Subcutaneous abdominal adipose tissue (tissue), 5 donors: Measurements from ENCODE around the gene NSL1.
"Not testable (repeated sequence)": the region's sequence is repeated elsewhere in the genome, so short reads cannot be mapped to it uniquely, and the experiment has no call there.

Experiments
- H3K27ac ChIP-seq: one replicate; pipeline ENCODE4 v1.7.0; 2013; ENCODE audit warnings: low read depth, mild to moderate bottlenecking, inconsistent platforms, low read length, moderate library complexity
- H3K27me3 ChIP-seq, 5 donors: one replicate each; pipeline ENCODE4 v1.7.0; 2013; ENCODE audit warnings: low read length in 5 of 5, inconsistent platforms in 1 of 5; ENCODE audit not compliant: control insufficient read depth in 5 of 5, insufficient read depth in 4 of 5
- H3K36me3 ChIP-seq, 5 donors: one replicate each; pipeline ENCODE4 v1.7.0; 2013; ENCODE audit warnings: low read length in 5 of 5; ENCODE audit not compliant: control insufficient read depth in 5 of 5, insufficient read depth in 5 of 5
- H3K4me1 ChIP-seq, 5 donors: one replicate each; pipeline ENCODE4 v1.7.0; 2013; ENCODE audit warnings: low read length in 5 of 5, mild to moderate bottlenecking in 3 of 5, moderate library complexity in 1 of 5; ENCODE audit not compliant: control insufficient read depth in 5 of 5, insufficient read depth in 5 of 5
- H3K4me3 ChIP-seq, 5 donors: one replicate each; pipeline ENCODE4 v1.7.0; 2013; ENCODE audit warnings: low read length in 5 of 5, low read depth in 1 of 5
- H3K9ac ChIP-seq, 5 donors: one replicate each; pipeline ENCODE4 v1.7.0; 2013; ENCODE audit warnings: low read length in 5 of 5, mild to moderate bottlenecking in 4 of 5, moderate library complexity in 3 of 5
- H3K9me3 ChIP-seq, 5 donors: one replicate each; pipeline ENCODE4 v1.7.0; 2013; ENCODE audit warnings: low read length in 5 of 5; ENCODE audit not compliant: control insufficient read depth in 5 of 5
- donor health status: healthy.
- donor health status: healthy.
- donor health status: healthy.
- donor health status: healthy.
- donor health status: healthy.

The NSL1 gene

GRCh38 chr1:212728606-212729005 lies 63.0 kb downstream of the NSL1 start:
- Histone ChIP-seq H3K27ac (no peak overlapping the region), H3K27me3 (no peaks in the 10 kb centered on the region), H3K36me3 (peaks cover 0 to 15% (median 9%) of the 10 kb centered on the region in 5 donors), H3K4me1 (no peaks in the 10 kb centered on the region), H3K9me3 (no peaks in the 10 kb centered on the region), H3K4me3 (no peak overlapping the region), H3K9ac (no peak overlapping the region)

DNA sequence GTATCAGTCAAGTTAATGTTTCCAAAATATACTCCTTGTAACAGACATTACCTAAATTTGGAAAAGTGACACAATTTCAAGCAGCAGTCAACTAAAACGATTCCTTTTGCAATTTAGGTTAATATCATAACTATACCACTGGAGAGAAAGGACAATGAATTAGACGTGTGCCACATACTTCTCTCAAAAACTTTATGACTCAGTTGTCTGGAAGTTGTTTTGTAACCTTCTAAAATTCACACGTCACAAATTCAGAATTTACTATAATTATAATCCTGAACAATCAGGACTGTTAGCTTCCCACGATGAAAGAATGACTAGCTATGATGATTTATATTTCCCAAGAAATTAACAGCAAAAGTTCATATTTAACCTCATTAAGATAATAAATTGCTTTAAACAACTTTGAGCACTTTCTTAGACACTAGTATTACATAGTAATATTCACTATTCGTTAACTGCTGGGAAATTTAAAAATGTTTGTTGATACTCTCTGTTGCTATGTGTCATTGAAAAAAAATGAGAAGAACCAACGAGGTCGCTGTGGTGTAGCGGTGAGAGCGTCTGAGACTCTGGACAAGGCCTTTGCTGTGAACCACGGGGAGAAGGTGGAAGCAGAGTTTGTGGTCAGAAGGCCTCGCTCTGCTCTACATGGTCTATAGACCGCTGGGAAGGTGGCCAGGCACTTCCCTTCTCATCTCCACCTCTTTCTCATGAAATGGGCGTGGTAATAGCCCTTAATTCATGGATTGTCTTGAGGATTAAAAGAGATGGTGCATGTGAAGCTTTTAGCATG lies 64.0 kb downstream of the NSL1 start:
- H3K27ac ChIP-seq = no peak overlapping the region
- H3K4me3 ChIP-seq = no peak overlapping the region
- H3K27me3 ChIP-seq = no peaks in the 10 kb centered on the region
- no peaks in the 10 kb centered on the region for H3K9me3 ChIP-seq
- H3K4me1 ChIP-seq = no peaks in the 10 kb centered on the region
- no peak overlapping the region for H3K9ac ChIP-seq
- H3K36me3 ChIP-seq = peaks cover 0 to 10% (median 8%) of the 10 kb centered on the region in 5 donors

GRCh38 chr1:212724679-212725078 lies 66.9 kb downstream of the NSL1 start:
- not testable (repeated sequence) for H3K4me3 ChIP-seq, H3K9ac ChIP-seq, H3K27ac ChIP-seq, H3K4me1 ChIP-seq, H3K27me3 ChIP-seq, H3K9me3 ChIP-seq, H3K36me3 ChIP-seq

DNA sequence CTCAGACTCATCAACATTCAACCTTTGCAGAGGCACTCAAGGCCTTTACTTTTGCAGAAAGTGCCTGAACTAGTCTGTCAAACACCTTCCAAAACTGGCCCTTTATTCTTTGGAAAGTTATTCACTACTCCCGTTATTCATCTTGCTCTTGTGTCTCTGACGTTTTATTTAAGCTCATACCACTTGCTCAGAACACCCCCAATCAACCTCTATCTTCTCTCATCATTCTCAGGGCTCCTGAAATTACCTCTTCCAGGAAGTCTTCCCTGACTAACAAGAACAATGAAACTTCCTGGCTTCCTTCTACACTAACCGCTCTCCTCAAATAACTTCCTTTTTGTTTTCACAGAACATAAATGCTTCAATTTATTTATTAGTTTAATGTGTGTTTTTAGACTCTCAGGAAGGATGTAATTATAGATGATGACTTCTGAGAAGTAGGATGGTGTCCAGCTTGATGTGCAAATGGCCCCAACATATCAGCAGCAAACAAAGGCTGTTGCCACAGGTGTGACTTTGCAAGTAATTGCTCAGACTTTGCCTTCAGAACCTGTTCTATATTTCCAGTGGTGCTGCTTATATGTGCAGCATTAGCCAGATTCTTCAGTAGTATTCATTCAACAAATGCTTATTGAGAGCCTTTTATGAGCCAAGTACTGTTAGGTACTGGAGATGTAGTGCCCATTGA lies 69.2 kb downstream of the NSL1 start:
- H3K4me3 ChIP-seq = no peak overlapping the region
- no peak overlapping the region for H3K9ac ChIP-seq
- H3K27me3 ChIP-seq = no peaks in the 10 kb centered on the region
- H3K27ac ChIP-seq = no peak overlapping the region
- peaks cover 0 to 5% (median 0%) of the 10 kb centered on the region in 5 donors for H3K4me1 ChIP-seq
- H3K36me3 ChIP-seq = peaks cover 0 to 6% (median 3%) of the 10 kb centered on the region in 5 donors
- H3K9me3 ChIP-seq = no peaks in the 10 kb centered on the region

GRCh38 chr1:212721388-212722247 lies 70.0 kb downstream of the NSL1 start:
- Histone ChIP-seq H3K27me3 (no peaks in the 10 kb centered on the region), H3K9ac (no peak overlapping the region), H3K9me3 (no peaks in the 10 kb centered on the region), H3K27ac (no peak overlapping the region), H3K4me1 (peaks cover 0 to 5% (median 0%) of the 10 kb centered on the region in 5 donors), H3K36me3 (peaks cover 0 to 4% (median 2%) of the 10 kb centered on the region in 5 donors), H3K4me3 (no peak overlapping the region)

DNA sequence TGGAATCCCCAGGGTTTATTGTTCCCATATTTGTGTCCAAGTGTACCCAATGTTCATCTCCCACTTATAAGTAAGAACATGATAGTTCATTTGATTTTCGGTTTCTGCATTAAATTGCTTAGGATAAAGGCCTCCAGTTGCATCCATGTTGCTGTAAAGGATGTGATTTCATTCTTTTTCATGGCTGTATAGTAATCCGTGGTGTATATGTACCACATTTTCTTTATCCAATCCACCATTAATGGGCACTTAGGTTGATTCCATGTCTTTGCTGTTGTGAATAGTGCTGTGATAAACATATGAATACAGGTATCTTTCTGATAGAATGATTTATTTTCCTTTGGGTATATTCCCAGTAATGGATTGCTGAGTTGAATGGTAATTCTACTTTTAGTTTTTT lies 71.9 kb downstream of the NSL1 start:
- Histone ChIP-seq H3K9me3 (no peaks in the 10 kb centered on the region), H3K4me3 (no peak overlapping the region), H3K9ac (no peak overlapping the region)

GRCh38 chr1:212718499-212718898 lies 73.1 kb downstream of the NSL1 start:
- Histone ChIP-seq H3K9ac (no peak overlapping the region), H3K4me3 (no peak overlapping the region), H3K27ac (no peak overlapping the region), H3K9me3 (peaks cover 0 to 3% (median 0%) of the 10 kb centered on the region in 5 donors), H3K36me3 (no peaks in the 10 kb centered on the region), H3K27me3 (no peaks in the 10 kb centered on the region), H3K4me1 (peaks cover 0 to 5% (median 0%) of the 10 kb centered on the region in 5 donors)

More for the DNA sequence above, 71.9 kb downstream of the NSL1 start:
- peaks cover 0 to 5% (median 0%) of the 10 kb centered on the region in 5 donors for H3K4me1 ChIP-seq
- H3K27ac ChIP-seq = no peak overlapping the region
- H3K27me3 ChIP-seq = no peaks in the 10 kb centered on the region
- no peaks in the 10 kb centered on the region for H3K36me3 ChIP-seq

GRCh38 chr1:212716161-212716560 lies 75.4 kb downstream of the NSL1 start:
- Histone ChIP-seq H3K4me1 (no peaks in the 10 kb centered on the region), H3K9me3 (peaks cover 0 to 4% (median 0%) of the 10 kb centered on the region in 5 donors), H3K4me3 (no peak overlapping the region), H3K36me3 (no peaks in the 10 kb centered on the region), H3K9ac (no peak overlapping the region), H3K27ac (no peak overlapping the region), H3K27me3 (no peaks in the 10 kb centered on the region)

GRCh38 chr1:212713465-212714136 lies 78.0 kb downstream of the NSL1 start:
- Histone ChIP-seq H3K27ac (no peak overlapping the region), H3K9me3 (peaks cover 0 to 4% (median 0%) of the 10 kb centered on the region in 5 donors), H3K27me3 (no peaks in the 10 kb centered on the region), H3K4me3 (no peak overlapping the region), H3K36me3 (no peaks in the 10 kb centered on the region), H3K4me1 (no peaks in the 10 kb centered on the region), H3K9ac (no peak overlapping the region)
